ENCODE results near the gene MYO3B. TPM values are rescaled to one million over a fixed set of nuclear protein-coding genes. Genes with fewer than 3 reads are reported as not detected.

MYO3B gene
- total and polyA plus RNA-seq, 2 donors (not counting 3 experiments of a cell fraction or from before 2014, with no cell fraction given), result 0.03 TPM; not detected in 1

DNA sequence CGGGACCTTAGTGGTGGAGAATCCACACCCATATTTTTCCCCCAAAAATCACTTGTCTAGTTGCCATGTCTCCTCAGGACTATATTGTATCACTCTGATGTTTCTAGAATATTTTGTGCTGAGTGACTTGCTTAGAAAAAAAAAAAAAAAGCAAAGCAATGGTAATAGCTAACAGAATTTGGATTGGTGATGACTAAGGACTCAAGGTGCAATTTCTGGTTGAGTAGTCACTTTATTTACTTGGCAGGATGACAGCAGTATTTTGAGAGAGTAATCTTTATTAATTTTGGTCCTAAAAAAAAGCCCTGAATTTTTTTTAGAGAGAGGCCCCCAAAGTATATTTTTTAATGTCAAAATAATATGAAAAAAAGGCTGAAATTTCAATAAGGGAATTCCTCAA, 32.8 kb upstream of the MYO3B start:
- no peak overlapping the region for H3K27ac ChIP-seq (ENCODE audit: insufficient read depth, low read depth, low read length)
- BruUV-seq (replicated peaks), result no TSS peak
- no peaks in the 10 kb centered on the region for H3K27me3 ChIP-seq (ENCODE audit: control insufficient read depth in 2 of 2, insufficient read depth in 2 of 2, low read length in 2 of 2)
- no peak overlapping the region for H3K4me3 ChIP-seq (replicated peaks in 1 of 3; ENCODE audit: insufficient read depth in 1 of 3, low read depth in 1 of 3, low read length in 3 of 3)
- no peaks in the 10 kb centered on the region for H3K36me3 ChIP-seq (ENCODE audit: control insufficient read depth in 2 of 2, extremely low read depth in 1 of 2, insufficient read depth in 2 of 2, low read length in 2 of 2)
- DNase-seq (ENCODE audit: low read depth, low spot score), result no peak
- H3K4me1 ChIP-seq (ENCODE audit: control insufficient read depth, extremely low read depth, insufficient read depth, low read length), result no peaks in the 10 kb centered on the region
- TF ChIP-seq FOS (IDR thresholded peaks at IDR 0.05; ENCODE audit: borderline replicate concordance, insufficient read depth, low read length) (no peak), JUN (IDR thresholded peaks at IDR 0.05; ENCODE audit: borderline replicate concordance, insufficient read depth, insufficient read length, low read depth) (no peak), POLR2AphosphoS5 (IDR thresholded peaks at IDR 0.05; ENCODE audit: insufficient read depth, low read depth, low read length) (no peak), POLR2A (IDR thresholded peaks at IDR 0.05; ENCODE audit: low read depth, low read length) (no peak), EZH2 (IDR thresholded peaks at IDR 0.05; ENCODE audit: borderline replicate concordance, low read depth, low read length, severe bottlenecking) (no peak), GATA2 (IDR thresholded peaks at IDR 0.05; ENCODE audit: insufficient read depth, insufficient read length, low read depth, low read length) (no peak), MYC (IDR thresholded peaks at IDR 0.05; ENCODE audit: low read depth, low read length) (no peak)
- TF ChIP-seq, protein P1, sequence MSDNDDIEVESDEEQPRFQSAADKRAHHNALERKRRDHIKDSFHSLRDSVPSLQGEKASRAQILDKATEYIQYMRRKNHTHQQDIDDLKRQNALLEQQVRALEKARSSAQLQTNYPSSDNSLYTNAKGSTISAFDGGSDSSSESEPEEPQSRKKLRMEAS (IDR thresholded peaks at IDR 0.05; ENCODE audit: insufficient read depth, insufficient read length), result no peak
- TF ChIP-seq, protein P2, sequence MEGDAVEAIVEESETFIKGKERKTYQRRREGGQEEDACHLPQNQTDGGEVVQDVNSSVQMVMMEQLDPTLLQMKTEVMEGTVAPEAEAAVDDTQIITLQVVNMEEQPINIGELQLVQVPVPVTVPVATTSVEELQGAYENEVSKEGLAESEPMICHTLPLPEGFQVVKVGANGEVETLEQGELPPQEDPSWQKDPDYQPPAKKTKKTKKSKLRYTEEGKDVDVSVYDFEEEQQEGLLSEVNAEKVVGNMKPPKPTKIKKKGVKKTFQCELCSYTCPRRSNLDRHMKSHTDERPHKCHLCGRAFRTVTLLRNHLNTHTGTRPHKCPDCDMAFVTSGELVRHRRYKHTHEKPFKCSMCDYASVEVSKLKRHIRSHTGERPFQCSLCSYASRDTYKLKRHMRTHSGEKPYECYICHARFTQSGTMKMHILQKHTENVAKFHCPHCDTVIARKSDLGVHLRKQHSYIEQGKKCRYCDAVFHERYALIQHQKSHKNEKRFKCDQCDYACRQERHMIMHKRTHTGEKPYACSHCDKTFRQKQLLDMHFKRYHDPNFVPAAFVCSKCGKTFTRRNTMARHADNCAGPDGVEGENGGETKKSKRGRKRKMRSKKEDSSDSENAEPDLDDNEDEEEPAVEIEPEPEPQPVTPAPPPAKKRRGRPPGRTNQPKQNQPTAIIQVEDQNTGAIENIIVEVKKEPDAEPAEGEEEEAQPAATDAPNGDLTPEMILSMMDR (IDR thresholded peaks at IDR 0.05; ENCODE audit: extremely low read depth in 1 of 2, insufficient read depth in 1 of 2, low read depth in 1 of 2, low read length in 2 of 2), result no peak
- H4K20me1 ChIP-seq (replicated peaks; ENCODE audit: control insufficient read depth, extremely low read depth, insufficient read depth, low read length), result no peaks in the 10 kb centered on the region
- H3K9ac ChIP-seq (replicated peaks; ENCODE audit: extremely low read depth, insufficient read depth, low read length), result no peak overlapping the region
- H3K79me2 ChIP-seq (ENCODE audit: control insufficient read depth, insufficient read depth, low read length), result no peaks in the 10 kb centered on the region
- H2AFZ ChIP-seq (ENCODE audit: low read depth, low read length), result no peak overlapping the region
- intact Hi-C loops (cut with micrococcal nuclease) (no loop called here), dilution Hi-C loops (cut with MboI; ENCODE audit: extremely low pct_ligation_motif_present, low sequenced_read_pairs) (no loop called here)
- H3K9me3 ChIP-seq (replicated peaks; ENCODE audit: control insufficient read depth, insufficient read depth, low read length), result no peaks in the 10 kb centered on the region
- FAIRE-seq, result no peak
- POLR2A ChIA-PET, result no interaction called here
- H3K4me2 ChIP-seq (ENCODE audit: insufficient read depth, low read length), result no peak overlapping the region
- no peaks in the 10 kb centered on the region for H3K9me1 ChIP-seq (replicated peaks; ENCODE audit: control insufficient read depth, extremely low read depth, insufficient read depth, low read length)
- CTCF ChIA-PET, result interaction anchor here (1.5 kb wide), 1 partner anchor 10 kb away, joined by 4 read pairs; no protein-coding TSS in a partner anchor
